ENCODE results near the gene ATP9B.

- TF ChIP-seq, protein P1, sequence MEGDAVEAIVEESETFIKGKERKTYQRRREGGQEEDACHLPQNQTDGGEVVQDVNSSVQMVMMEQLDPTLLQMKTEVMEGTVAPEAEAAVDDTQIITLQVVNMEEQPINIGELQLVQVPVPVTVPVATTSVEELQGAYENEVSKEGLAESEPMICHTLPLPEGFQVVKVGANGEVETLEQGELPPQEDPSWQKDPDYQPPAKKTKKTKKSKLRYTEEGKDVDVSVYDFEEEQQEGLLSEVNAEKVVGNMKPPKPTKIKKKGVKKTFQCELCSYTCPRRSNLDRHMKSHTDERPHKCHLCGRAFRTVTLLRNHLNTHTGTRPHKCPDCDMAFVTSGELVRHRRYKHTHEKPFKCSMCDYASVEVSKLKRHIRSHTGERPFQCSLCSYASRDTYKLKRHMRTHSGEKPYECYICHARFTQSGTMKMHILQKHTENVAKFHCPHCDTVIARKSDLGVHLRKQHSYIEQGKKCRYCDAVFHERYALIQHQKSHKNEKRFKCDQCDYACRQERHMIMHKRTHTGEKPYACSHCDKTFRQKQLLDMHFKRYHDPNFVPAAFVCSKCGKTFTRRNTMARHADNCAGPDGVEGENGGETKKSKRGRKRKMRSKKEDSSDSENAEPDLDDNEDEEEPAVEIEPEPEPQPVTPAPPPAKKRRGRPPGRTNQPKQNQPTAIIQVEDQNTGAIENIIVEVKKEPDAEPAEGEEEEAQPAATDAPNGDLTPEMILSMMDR (IDR thresholded peaks at IDR 0.05): no peak
- no peak for TF ChIP-seq POLR2AphosphoS5 (IDR thresholded peaks at IDR 0.05; ENCODE audit: low read depth, low read length)
- no peak for TF ChIP-seq REST (IDR thresholded peaks at IDR 0.05; ENCODE audit: insufficient read depth in 1 of 2, low read depth in 2 of 2, low read length in 1 of 2)
Measured at GRCh38 chr18:79151191-79151590, 82.0 kb downstream of the ATP9B start.

Data from Panc1 (cell line).